Measurements from ENCODE around the gene JAK3.
A peak's percentile ranks its signal among the peaks of the same experiment; 100 is the strongest.

Gene JAK3

DNA sequence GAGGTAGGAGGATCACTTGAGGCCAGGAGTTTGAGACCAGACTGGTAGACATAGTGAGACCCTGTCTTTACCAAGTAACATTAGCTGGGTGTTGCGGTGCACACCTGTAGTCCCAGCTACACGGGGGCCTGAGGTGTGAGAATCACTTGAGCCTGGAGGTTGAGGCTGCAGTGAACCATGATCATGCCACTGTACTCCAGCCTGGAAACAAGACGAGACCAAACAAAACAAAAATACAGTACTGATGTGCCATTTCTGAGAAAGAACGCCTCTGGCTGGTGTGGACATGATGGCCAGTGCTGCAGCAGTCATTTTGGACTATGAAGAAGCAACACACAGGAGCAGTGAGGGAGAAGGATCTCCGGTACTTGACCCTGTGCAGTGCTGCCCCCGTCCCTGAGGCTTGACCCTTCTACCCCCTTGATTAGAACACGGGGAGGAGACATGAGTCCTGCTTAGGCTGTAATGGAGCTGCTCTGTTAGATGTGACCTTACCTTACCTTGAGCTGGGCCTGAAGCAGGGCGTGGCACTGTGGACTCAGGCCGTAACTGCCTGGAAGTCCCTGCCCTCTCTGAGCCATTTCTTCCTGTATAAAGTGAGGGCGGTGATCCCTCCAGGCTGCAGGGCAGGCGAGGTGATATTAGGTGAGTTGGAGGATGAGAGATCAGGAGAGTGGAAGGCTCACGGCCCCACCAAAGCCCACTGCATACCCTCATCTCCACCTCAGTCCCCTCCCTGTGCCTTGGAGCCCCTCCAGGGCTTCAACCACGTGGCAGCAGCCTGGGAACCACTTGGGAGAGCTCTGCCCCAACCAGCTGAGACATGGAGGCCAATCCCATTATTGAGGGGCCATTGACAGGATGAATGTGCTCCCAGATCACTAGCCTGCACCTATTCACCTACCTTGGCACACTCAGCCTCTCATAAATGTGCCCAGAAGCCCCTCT lies 17.9 kb upstream of the JAK3 start:
- no peak for DNase-seq

DNA sequence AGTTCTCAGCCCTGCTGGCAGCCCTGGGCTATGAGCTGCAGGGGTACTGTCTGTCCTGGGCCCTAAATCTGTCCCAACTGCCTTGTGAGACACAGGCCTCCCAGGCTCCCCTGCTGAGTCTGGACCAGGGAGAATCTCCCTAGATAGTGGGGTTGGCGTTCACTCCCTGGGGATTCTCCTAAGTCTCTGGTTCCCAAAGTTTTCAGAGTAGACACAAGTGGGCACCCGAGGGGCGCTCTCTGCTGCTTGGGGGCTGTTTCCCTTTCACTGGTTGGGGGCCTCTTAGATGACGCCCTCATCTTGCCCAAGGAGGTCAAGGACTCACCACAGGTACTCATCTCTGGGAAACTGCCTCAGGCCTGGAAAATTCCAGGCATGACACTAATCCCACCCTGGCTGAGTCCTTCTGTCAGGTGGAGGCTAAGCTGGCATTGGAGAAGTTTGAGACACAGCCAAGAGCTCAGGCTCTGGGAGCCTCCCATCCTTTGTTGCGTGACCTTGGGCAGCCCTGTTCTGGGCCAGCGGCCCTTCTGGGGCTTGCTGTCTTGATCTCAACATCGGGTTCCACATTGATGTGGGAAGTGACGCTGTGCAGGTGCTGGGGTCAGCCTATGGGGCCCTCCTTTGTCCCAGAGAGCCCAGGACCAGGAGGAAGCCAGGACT lies 15.9 kb upstream of the JAK3 start:
- DNase-seq, result no peak

DNA sequence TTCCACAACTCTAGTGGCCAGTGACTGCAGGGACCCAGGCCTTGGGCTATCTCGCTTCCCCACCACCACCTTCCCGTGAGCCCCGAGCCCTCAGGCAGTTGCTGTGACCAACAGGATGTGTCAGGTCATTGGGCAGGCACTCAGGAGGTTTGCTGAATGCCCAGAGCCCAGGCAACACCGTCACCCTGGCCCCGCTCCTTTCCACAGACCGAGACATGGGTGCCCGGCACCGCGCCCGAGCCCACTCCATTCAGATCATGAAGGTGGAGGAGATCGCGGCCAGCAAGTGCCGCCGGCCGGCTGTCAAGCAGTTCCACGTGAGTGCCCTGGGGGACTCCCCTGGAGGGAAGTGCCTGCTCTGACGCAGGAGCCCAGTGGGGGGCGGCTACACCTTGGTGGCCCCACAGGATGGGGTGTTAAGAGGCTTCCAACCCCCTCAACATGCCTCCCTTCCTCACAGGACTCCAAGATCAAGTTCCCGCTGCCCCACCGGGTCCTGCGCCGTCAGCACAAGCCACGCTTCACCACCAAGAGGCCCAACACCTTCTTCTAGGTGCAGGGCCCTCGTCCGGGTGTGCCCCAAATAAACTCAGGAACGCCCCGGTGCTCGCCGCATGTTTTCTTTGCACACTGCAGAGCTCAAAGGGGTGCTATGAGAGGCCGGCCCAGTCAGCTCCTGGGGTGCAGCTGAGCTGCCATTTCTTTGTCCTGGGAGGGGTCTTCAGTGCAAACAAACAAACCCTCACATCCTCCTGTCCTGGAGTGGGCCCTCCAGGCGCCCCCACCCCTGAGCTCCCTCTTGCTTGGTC lies 15.1 kb upstream of the JAK3 start:
- DNase-seq, result no peak

DNA sequence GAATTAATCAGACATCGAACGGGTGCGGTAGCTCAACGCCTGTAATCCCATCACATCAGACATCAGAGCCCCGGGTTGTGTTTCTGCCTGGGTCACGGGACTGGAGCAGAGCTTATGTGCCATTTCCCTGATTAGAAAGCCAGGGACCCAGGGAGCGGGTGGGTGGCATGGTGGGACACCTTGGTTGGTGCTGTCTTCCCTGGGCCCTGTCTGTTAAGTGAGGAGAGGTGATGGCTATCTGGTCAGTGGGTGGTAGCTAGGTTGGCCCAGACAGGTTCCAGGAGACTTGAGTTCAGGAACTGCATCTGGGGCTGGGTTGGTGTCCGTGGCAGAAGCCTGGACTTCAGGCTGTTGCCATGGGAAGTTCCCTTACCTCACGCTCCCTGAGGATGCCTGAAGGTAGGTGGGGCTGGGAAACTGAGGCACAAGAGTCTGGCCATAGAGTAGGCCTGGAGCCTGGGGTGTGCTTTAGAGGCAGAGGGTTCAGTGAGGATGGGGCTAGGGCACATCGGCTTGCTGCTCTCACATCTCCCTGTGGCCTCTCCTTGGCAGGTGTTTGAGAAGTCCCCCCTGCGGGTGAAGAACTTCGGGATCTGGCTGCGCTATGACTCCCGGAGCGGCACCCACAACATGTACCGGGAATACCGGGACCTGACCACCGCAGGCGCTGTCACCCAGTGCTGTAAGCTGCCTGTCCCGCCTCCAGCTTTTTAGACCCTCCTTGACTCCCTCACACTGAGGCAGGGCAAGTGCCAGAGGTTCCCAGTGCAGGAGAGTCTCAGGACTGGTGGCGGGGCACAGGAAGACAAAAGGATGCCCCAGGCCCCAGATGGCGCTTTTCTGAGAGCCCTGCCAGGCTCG lies 14.0 kb upstream of the JAK3 start:
- no peak for DNase-seq

DNA sequence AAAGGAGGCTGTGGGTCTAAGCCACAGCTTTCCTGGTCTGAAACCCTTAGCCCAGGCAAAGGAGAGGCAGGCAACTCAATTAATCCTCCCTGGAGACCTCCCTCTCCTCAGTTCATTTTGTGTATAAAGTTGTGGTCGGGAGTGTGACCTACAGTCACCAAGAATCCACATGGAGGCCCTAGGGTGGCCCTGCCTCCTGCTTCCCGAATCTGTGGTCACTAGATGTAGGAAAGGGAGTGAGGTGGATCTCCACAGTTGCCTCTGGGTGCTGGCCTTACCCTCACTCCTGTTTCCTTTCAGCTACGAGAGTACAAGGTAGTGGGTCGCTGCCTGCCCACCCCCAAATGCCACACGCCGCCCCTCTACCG lies 13.2 kb upstream of the JAK3 start:
- no peak for DNase-seq

DNA sequence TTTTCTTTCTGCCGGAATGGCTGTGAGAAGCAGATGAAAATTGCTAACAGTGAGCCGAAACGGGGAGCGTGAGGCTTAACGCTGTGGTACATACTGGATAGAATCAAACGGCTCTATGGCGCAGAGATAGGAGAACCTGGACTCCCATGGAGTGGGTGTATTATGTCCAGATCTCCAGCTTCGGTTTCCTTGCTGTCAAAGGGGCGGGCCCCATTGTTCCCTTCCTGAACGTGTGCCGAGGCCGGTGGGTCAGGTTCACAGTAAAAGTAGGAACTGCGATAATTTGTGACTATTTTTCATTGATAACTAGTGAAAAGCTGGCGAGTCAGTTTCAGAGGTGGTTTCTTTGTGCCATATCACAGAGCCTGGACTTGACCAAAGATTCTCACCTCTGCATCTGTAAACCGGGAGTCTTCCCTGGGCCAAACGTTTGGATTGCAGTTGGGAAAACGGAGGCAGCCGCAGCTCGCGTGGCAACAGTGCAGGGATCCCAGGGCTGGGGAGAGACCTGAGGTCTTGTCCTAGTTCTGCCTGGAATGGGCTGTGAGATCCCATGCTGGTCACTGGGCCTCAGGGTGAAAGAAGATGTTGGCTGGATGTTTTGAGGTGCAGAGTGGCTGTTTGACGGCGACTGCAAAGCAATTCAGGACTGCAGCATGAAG lies 12.7 kb upstream of the JAK3 start:
- no peak for DNase-seq

DNA sequence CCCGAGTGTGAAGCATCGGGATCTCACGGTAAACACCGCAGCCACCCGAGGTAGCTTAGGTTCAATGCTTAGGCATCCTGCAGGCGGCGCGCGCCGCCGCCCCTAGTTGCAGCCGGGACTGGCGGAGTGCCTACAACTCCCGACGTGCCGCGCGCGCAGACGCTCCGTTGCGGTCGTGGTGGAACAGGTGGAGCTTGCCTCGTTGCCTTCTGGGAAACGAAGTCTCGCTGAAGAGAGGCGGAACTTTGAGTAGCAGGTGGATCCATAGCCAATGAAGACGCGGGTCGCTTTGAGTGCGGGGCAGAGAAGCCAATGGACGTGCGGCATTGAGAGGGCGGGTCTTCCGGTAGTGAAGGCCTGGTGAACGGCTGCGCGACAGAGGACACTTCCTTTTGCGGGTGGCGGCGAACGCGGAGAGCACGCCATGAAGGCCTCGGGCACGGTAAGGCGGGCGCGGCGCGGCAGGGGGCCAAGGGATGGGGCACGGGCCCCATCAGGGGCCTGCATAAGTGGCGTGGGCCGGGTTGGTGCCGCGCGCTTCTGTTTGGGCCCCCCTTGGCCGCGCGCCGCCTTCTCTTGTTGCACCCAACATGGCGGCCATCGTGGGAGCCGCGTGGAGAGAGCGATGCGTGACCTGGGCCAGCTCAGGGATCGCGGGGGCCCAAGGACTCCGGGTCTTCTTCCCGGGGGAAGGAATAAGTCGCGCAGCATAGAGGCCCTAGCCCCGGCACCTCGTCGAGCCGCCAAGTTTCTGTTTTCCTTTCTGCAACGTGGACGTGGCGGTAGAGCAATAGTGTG lies 11.9 kb upstream of the JAK3 start, which contains the start of gene RPL18A:
Gene RPL18A, plus strand, starts transcription at position 378 of the 798 bp plus-strand sequence. Its CDS starts 47 bp downstream, at position 425.
- DNase-seq, result peak; percentile 44

DNA sequence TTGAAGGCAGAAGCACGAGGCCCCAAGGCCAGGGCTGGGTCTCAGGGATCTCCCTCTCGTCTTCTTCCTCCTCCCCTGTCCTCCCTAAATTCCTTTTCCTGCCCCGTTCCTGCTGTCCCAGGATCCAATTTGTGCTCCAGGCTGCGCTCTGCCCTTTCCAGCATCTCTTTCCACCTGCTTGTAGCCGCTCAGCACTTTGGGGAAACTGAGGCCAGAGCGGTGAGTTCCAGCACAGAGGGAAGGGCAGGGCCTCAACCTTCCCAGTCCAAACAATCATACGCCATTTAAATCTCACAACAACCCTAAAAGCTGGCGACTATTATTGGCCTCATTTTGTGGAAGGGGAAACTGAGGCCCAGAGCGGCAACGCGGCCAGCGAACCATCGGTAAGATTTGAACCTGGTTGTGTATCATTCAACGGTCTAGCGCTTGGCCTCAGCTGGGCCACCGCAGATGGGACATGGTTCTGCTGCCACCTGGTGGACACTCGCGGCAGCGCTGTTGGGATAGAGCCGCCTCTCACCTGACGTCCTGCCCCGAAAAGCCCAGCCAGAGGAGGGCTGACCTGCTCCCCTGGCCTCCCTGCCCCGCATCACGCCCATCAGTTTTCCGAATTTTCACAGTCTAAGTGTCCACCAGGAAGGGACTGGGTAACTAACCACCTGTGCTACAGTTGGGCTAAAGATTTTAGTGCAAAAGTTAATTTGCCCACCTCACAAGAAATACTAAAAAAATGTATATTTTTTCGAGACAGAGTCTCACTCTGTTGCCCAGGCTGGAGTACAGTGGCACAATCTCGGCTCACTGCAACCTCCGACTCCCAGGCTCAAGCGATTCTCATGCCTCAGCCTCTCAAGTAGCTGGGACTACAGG lies 7.7 kb upstream of the JAK3 start:
- DNase-seq, result no peak

DNA sequence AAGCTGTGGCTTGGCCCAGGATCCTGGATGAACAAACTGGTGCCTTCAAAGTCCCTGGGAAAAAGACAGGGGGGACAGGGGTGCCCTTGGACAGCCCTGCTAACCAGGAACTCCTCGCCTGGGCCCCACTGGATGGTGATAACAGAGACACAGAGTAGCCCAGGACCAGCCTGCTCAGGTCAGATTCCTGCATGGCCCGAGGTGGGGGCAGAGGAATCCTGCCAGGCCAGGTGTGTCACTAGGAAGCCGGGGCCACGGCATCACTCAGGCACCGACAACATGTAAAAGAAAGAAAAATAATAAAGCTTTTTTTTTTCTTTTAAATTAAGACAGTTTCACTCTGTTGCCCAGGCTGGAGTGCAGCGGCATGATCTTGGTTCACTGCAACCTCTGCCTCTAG lies 6.3 kb upstream of the JAK3 start:
- no peak for DNase-seq

DNA sequence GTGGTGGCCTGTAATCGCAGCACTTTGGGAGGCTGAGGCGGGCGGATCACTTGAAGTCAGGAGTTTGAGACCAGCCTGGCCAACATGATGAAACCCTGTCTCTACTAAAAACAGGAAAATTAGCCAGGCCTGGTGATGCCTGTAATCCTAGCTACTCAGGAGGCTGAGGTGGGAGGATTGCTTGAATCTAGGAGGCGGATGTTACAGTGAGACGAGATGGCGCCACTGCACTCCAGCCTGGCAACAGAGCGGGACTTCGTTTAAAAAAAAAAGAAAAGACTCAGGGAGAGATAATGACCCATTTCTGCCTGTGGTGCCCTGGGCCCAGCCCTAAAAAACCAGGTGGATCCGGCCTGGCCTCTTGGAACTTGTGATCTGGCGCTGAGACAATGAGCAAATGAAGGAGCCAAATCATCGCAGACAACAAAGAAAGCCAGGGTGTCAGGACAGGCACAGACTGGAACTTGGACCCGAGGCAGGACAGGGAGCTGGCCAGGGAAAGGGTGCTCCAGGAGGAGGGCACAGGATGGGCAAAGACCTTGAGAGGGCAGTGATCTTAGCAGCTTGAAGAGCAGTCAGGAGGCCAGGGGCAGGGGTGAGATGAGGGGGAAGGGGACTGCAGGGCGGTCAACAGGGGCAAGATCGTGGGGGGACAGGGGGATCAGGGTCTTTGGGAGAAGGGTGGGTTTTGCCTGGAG lies 962 bp upstream of the JAK3 start:
- no peak for DNase-seq

DNA sequence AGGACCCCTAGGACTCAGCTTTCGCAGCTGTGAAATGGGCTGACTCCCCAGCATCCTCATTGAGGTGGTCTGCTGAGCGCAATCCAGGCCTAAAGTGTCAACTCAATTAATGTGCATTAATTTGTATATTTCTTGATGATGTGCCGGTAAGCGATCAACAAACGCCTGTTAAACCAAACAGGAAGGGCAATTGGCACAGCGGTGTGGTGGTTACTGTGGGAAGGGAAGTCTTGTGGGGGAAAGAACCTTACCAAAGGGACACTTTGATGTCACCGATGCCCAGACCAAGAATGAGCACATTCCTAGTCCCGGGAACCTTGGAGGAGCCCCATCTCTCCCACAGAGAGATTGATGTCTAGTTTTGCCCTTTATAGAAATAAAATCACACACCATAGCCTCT lies 1.6 kb downstream of the JAK3 start:
- DNase-seq, result no peak

DNA sequence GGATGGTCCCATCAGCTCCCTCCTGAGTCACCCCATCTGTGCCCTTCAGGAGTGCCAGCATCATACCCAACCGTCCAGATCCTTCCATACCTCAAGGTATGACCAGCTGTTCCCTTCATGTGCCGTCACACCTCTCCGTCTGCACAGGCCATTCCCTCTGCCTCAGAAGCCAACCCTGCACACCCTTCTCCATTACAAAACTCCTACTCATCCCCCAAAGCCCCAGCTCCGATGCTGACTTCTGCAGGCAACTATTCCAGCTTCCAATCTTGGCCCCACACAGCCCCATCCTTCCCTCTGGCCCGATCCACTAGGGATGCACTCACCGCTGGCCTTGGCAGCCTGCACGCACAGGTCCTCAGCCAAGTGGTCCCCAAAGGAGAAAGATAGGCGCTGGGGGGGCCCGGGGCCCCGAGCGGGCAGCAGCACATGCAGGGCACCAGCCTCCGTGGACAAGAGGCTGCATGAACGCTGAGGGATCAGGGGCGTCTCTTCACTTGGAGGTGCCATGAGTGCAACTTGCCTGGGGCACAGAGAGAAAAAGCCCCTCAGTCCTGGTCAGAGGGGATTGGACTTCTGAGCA lies 3.8 kb downstream of the JAK3 start:
- DNase-seq, result no peak

DNA sequence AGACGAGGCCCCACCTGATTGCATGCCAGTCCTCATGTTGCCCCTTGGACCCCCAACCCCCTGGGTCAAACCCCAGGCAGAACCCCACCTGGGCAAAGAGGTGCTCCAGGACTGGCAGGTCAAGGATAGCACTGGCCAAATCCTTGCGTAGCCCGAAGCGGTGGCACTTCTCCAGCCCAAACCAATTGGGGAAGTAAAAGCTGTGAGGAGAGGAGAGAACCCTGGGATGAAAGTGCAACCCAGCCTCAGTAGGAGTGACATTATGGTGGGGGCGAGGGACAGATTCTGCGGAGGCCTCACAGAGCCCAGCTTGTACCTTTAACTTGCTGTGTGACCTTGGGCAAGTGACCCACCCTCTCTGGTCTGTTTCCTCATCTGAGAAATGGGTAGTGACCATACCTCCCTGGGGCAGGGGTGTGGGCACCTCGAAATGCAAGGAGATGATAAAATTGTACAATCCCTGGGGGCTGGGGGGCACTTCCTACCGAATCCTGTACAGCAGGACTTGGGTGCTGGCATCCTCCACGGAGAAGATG lies 4.4 kb downstream of the JAK3 start:
- no peak for DNase-seq

DNA sequence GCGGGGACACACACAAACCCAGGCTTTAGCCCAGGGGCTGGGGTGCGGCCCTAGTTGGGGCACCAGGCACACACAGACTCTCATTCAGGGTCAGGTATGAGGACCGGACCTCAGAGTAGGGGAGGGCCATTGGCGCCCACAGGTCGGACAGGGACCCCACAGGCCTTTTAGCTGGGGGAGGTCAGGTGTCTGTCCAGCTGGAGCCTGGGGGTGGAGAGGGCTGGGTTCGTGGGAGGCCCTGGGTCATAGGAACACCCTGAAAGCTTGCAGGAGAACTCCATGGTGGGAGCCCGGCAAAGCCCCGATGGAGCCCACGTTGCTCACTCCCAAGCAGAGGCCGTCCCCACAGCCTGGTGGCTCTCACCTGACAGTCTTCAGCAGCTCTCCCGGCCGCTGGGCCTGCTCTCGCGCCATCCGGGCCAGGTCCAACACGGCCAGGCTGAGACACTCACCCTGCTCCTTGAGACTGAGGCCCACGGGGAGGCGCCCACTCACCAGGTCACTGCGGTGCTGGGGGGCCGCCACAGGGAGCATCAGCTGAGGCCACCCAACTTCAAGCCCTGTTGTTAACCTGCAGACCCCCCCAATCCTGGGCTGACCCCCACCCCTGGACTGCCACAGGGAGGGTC lies 5.0 kb downstream of the JAK3 start:
- DNase-seq, result no peak

DNA sequence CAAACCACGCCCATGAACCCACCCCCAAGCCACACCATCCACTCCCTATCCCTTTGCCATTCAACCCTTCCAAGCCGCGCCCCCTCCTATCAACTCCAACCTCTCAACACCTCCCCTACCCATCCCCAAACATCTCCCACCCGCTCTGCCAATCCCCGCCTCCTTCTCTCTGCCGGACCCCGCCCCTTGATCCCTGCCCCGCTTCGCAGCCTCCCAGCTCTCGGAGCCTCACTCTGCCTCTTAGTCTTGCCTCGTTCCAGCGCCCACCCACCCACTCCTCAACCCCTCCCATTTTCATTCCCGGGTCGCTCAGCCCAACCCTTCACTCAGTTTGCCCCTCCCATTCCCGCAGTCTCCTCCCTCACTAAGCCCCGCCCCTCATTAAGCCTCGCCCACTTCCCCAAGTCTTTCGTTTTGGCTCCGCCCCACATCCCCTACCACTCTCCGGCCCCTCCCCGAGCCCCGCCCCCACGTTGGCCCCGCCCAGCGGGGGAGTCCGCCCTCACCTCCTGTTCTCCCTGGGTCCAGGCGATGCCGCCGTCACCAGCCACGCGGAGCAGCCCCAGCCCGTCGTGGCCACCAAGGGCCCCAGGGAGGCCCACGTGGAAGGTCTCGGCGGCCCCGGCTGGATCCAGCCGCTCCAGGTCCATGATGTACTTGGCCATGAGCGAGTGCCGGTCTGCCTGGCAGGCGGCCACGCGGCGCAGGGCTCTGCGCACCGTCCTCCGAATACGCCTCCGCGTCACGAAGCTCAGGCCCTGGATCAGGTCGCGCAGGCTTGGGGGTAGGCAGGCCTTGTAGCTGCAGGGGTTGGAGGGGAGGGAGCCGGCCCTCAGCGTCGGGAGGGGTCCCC lies 5.7 kb downstream of the JAK3 start:
- DNase-seq, result no peak

DNA sequence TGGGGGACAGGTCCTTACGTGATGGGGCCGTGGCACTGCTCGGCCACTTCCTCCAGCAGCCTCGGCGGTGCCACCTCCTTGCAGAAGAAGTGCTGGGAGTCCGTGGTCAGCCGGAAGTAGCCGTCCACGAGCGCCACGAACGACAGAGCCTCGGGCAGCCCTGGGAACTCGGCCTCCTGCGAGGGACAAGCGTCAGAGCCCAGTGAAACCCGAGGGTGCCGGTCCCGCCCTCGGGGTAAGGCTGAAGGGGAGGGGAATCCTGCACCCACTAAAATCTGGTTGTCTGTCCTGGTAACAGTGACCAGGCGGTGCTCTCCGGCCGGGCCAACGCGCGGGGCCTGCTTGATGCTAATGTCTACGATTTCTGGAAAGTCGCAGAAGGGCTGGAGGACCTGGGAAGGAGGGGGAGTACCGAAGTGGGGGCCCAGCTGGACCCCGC lies 6.4 kb downstream of the JAK3 start:
- DNase-seq, result no peak

DNA sequence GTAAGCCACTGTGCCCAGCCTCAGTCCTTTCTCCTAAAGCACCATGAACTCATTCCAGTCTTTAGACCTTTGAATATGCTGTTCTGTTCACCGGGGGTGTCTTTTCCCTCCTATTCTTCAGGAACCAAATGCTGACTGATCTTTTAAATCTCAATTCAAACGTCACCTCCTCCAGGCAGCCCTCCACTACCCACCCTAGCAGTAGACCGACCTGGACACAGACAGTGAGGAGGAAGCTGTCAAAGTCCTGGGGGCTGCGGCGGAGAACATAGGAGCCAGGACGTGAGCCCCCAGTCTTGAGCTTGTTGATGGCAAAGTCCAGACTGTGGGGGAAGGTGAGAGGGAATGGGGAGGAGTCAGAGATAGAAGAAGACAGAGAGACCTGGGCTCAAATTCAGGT lies 7.8 kb downstream of the JAK3 start:
- DNase-seq, result no peak
